ENCODE data around the gene PDE9A. TPM values are rescaled to one million over a fixed set of nuclear protein-coding genes. Genes with fewer than 3 reads are reported as not detected.

Gene PDE9A
- total RNA-seq, 1 donor from 2014 or later, result 31.4 TPM

DNA sequence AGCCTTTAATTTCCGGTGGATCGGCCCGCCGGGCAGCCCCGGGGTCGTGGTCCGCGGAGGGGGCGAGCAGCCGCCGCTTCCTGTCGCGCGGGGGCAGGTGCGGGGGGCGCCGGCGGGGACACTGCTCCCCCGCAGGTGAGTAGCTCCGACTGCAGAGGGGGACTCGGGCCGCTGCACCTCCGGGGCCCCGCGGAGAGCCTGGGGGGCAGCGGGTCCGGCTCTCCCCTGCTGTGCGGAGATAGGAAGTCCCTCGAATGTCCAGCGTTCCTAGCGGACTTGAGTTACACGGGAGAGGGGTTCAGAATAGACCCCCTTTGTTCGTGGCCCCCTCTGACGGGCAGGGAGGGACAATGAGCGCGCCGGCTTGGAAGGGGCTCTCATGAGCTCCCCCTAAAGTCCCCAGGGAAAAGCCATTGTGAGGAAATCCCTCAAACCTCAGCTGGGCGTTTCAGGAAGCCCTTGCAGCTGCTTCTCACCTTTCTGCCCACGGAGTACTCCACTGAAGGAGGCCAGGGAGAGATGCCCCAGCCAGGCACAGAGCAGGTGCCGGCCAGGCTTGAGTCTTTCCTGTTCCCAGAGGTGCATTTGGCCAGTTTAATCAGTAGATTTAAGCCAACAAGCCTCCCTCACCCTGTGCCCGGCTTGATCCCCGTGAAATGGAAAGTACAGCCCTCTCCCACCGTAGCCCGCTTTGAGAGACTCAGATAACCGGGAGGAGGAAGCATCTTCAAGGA lies 925 bp downstream of the PDE9A start:
- Mint-ChIP-seq H3K27ac (ENCODE audit: unreplicated experiment) (no peak overlapping the region), H3K9me3 (no peaks in the 10 kb centered on the region)
- DNase-seq (ENCODE audit: low read depth, low spot score), result peak; percentile 35

DNA sequence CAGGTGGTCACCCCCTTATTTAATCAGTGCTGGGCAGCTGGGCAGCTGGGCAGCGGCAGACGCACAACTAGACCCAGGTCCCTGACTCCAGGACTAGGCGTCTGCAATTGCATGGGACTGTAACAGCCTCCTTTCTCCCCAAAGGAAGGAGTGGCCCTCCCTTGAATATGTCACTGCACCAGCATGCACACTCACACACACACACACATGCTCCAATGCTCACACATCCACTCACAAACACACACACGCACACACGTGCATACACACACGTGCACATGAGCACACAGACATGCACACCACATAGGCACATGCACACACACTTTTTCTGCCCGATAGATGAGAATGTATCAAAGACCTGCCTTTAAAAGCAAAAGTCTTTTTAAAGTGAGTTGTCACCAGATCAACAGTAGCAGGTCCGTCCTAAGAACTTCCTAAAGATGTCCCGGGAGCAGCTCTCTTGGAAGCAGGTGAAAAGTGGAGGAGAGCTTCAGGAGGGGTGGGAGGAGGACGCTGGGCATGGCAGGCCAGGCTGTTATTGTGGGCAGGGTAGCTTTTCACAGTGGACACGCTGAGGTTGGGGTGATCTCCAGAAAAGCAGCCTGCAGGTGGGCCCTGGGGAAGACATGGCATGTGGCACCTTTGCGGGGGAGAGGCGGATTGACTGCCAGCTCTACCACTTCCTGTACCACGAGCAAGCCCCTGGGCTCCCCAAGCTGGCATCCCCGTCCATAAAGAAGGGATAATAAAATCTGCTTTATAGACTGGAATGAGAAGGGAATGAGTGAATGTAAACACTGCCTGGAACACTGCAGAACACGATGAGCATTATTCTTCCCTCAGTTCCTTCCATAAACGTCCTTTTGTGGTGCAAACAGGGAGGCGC lies 1.7 kb downstream of the PDE9A start:
- peaks cover 43% of the 10 kb centered on the region for H3K4me1 Mint-ChIP-seq
- H3K27me3 Mint-ChIP-seq (ENCODE audit: low read depth), result no peaks in the 10 kb centered on the region
- no peaks in the 10 kb centered on the region for H3K9me3 Mint-ChIP-seq
- no peak overlapping the region for H3K27ac Mint-ChIP-seq (ENCODE audit: unreplicated experiment)
- DNase-seq (ENCODE audit: low read depth, low spot score), result no peak
- H3K4me3 Mint-ChIP-seq, result peak overlapping the region; percentile 91
- TF ChIP-seq, protein P1, sequence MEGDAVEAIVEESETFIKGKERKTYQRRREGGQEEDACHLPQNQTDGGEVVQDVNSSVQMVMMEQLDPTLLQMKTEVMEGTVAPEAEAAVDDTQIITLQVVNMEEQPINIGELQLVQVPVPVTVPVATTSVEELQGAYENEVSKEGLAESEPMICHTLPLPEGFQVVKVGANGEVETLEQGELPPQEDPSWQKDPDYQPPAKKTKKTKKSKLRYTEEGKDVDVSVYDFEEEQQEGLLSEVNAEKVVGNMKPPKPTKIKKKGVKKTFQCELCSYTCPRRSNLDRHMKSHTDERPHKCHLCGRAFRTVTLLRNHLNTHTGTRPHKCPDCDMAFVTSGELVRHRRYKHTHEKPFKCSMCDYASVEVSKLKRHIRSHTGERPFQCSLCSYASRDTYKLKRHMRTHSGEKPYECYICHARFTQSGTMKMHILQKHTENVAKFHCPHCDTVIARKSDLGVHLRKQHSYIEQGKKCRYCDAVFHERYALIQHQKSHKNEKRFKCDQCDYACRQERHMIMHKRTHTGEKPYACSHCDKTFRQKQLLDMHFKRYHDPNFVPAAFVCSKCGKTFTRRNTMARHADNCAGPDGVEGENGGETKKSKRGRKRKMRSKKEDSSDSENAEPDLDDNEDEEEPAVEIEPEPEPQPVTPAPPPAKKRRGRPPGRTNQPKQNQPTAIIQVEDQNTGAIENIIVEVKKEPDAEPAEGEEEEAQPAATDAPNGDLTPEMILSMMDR (conservative IDR thresholded peaks at IDR 0.05), result no peak
- H3K36me3 Mint-ChIP-seq (ENCODE audit: low read depth), result no peaks in the 10 kb centered on the region

More for the DNA sequence above, 925 bp downstream of the PDE9A start:
- peak overlapping the region; percentile 91 for H3K4me3 Mint-ChIP-seq
- no peaks in the 10 kb centered on the region for H3K27me3 Mint-ChIP-seq (ENCODE audit: low read depth)
- no peaks in the 10 kb centered on the region for H3K36me3 Mint-ChIP-seq (ENCODE audit: low read depth)
- TF ChIP-seq, protein P1 (conservative IDR thresholded peaks at IDR 0.05), result peak; percentile 22
- peaks cover 43% of the 10 kb centered on the region for H3K4me1 Mint-ChIP-seq

DNA sequence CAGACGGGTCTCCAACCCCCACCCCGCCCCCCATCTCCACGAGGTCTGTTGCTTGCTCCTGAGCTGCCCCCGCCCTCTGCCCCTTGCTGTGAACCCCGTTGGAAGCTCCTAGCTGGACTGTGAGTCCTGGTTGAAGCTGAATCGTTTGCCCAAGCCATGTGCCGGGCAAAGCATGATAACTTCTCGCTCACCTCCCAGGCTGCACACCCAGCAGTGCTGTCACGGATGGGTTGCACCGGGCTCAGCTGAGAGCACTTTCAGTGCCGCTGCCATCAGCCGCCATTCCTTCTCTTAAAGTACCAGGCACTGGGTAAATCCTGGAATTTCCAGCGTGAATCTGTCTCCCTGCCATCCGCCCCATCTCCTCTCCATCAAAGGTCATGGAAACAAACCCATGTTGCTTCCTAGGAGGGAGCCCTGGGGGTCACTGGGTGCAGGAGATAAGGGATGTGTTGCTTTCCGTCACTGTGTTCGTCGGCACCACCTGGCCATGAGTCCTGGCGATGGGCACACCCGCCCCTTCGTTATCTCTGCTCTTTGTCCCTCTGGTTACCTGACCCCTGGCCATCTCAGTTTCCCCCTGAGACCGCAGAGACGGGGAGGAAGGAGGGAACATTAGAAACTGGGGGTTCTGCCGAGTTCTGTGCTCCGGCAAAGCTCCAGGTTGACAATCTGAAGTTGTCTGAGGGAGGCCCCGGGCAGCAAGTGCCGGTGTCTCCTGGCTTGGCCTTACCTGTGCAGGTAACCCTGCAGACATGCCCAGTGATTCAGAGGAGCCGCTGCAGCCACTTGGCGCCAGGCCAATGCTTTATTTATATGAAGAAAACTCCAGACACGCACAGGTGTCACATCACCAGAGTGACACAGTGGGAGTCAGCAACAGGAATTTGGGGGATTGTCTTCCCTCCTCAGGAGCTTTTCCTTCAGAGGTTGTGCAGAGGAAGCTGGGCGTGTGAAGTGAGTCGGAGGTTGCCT lies 2.7 kb downstream of the PDE9A start:
- H3K27ac Mint-ChIP-seq (ENCODE audit: unreplicated experiment), result no peak overlapping the region
- no peaks in the 10 kb centered on the region for H3K36me3 Mint-ChIP-seq (ENCODE audit: low read depth)
- H3K27me3 Mint-ChIP-seq (ENCODE audit: low read depth), result no peaks in the 10 kb centered on the region
- no peak for DNase-seq (ENCODE audit: low read depth, low spot score)
- H3K4me1 Mint-ChIP-seq, result peaks cover 43% of the 10 kb centered on the region
- TF ChIP-seq, protein P1 (conservative IDR thresholded peaks at IDR 0.05), result no peak
- no peaks in the 10 kb centered on the region for H3K9me3 Mint-ChIP-seq
- H3K4me3 Mint-ChIP-seq, result peak overlapping the region; percentile 91

DNA sequence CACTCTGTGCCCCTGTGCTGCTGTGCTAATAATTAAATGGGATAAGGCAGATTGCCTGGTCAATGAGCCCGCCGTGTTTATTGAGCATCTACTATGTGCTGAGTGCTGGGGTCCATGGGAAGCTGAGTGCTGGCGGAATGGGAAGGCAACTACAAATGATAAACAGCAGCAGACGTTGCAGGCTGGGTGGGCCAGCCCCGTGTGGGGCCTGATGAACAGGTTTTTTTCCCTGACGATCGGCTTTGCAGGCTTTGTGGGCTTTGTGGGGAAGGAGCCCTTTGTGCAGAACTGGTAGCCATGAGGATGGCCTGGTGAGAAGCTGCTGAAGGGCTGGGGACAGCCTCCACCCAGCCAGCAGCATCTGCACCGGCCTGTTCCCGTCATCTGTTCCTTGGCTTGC lies 3.5 kb downstream of the PDE9A start:
- H3K4me3 Mint-ChIP-seq, result peak overlapping the region; percentile 91
- no peak for DNase-seq (ENCODE audit: low read depth, low spot score)
- H3K36me3 Mint-ChIP-seq (ENCODE audit: low read depth), result peaks cover 2% of the 10 kb centered on the region
- no peaks in the 10 kb centered on the region for H3K27me3 Mint-ChIP-seq (ENCODE audit: low read depth)
- H3K9me3 Mint-ChIP-seq, result no peaks in the 10 kb centered on the region
- TF ChIP-seq, protein P1 (conservative IDR thresholded peaks at IDR 0.05), result no peak
- peaks cover 41% of the 10 kb centered on the region for H3K4me1 Mint-ChIP-seq
- H3K27ac Mint-ChIP-seq (ENCODE audit: unreplicated experiment), result no peak overlapping the region

Data from neural crest cell (in vitro differentiated cells).